ENCODE results near the gene CEP350.

DNA sequence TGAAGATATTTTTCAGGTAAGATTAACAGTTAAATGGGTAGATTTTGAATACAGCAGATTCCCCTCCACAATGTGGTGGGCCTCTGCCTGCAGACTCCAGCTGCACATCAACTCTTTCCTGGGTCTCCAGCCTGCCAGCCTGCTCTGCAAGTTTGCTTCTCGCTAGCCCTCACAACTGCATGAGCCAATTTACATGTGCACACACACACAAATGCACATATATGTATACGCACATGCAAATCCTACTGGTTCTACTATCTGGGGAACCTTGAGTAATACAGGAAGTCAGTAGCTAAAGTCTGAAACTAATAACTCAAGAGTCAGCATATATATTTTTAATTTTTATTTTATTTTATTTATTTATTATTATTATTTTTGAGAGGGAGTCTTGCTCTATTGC is 165.2 kb downstream of the CEP350 start:
- TF ChIP-seq FOXM1 (IDR thresholded peaks at IDR 0.05; ENCODE audit: low read depth) (no peak), CTCF (IDR thresholded peaks at IDR 0.05) (no peak), JUND (IDR thresholded peaks at IDR 0.05) (no peak), GABPA (IDR thresholded peaks at IDR 0.05; ENCODE audit: low read depth) (no peak), MAX (IDR thresholded peaks at IDR 0.05; ENCODE audit: low read depth) (no peak), NFIC (IDR thresholded peaks at IDR 0.05; ENCODE audit: borderline replicate concordance) (no peak), USF1 (IDR thresholded peaks at IDR 0.05; ENCODE audit: borderline replicate concordance, low read depth) (no peak), ZBTB33 (IDR thresholded peaks at IDR 0.05; ENCODE audit: borderline replicate concordance, low read depth) (no peak), EP300 (IDR thresholded peaks at IDR 0.05; ENCODE audit: borderline replicate concordance in 1 of 2, low read depth in 1 of 2, low read length in 1 of 2) (no peak), POLR2AphosphoS5 (IDR thresholded peaks at IDR 0.05; ENCODE audit: low read depth, low read length) (no peak), GATA2 (CRISPR knock-in tag; IDR thresholded peaks at IDR 0.05) (no peak), YY1 (IDR thresholded peaks at IDR 0.05; ENCODE audit: low read depth) (no peak)

All from SK-N-SH (cell line).